HepG2 (cell line): ENCODE measurements around the gene ARHGEF26.

Experiments
- CAMTA2 ChIP-seq: sonication (generic); formaldehyde crosslinking; IDR thresholded peaks from 2 replicates; pipeline ENCODE4 v1.4.0; 2020; ENCODE audit warnings: mild to moderate bottlenecking, missing genetic modification reagents, borderline replicate concordance
- CTCF ChIP-seq: sonication (generic); formaldehyde crosslinking; IDR thresholded peaks from 2 replicates; pipeline ENCODE4 v1.5.0; 2020; ENCODE audit warnings: mild to moderate bottlenecking, missing genetic modification reagents, moderate library complexity
- EP300 ChIP-seq, 3 experiments: sonication (generic) in 1 of 3; formaldehyde crosslinking in 1 of 3; IDR thresholded peaks; 2 replicates each; pipeline versions ENCODE4 v1.5.1 to v1.6.1; 2011 to 2020; ENCODE audit warnings: low read depth in 2 of 3, low read length in 2 of 3, borderline replicate concordance in 1 of 3, improper control_type of control experiment in 1 of 3, mild to moderate bottlenecking in 1 of 3, missing genetic modification reagents in 1 of 3, moderate library complexity in 1 of 3
- NFYB ChIP-seq: sonication (generic); formaldehyde crosslinking; IDR thresholded peaks from 2 replicates; pipeline ENCODE4 v1.4.0; 2020; ENCODE audit warnings: missing genetic modification reagents
- POLR2A ChIP-seq, 2 experiments: IDR thresholded peaks; 2 replicates each; pipeline ENCODE4 v1.6.1; 2011; ENCODE audit warnings: low read depth in 2 of 2, low read length in 2 of 2, mild to moderate bottlenecking in 1 of 2, moderate library complexity in 1 of 2; ENCODE audit not compliant: insufficient read depth in 1 of 2
- TEAD2 ChIP-seq: sonication (generic); formaldehyde crosslinking; IDR thresholded peaks from 2 replicates; pipeline ENCODE4 v1.9.0; 2021; ENCODE audit warnings: missing genetic modification reagents
- TRIM24 ChIP-seq: sonication (generic); formaldehyde crosslinking; IDR thresholded peaks from 2 replicates; pipeline ENCODE4 v1.8.0; 2022; ENCODE audit warnings: mild to moderate bottlenecking, missing genetic modification reagents
- ZFYVE20 ChIP-seq: sonication (generic); formaldehyde crosslinking; IDR thresholded peaks from 2 replicates; pipeline ENCODE4 v1.8.0; 2023; ENCODE audit warnings: low read depth, mild to moderate bottlenecking, moderate library complexity, missing genetic modification reagents, borderline replicate concordance
- ZNF468 ChIP-seq: sonication (generic); formaldehyde crosslinking; IDR thresholded peaks from 2 replicates; pipeline ENCODE4 v1.8.0; 2022; ENCODE audit warnings: mild to moderate bottlenecking, moderate library complexity, missing genetic modification reagents
- ZNF883 ChIP-seq: sonication (generic); formaldehyde crosslinking; IDR thresholded peaks from 2 replicates; pipeline ENCODE4 v1.5.1; 2020; ENCODE audit warnings: mild to moderate bottlenecking, missing genetic modification reagents; ENCODE audit errors: not compliant biosample characterization

DNA sequence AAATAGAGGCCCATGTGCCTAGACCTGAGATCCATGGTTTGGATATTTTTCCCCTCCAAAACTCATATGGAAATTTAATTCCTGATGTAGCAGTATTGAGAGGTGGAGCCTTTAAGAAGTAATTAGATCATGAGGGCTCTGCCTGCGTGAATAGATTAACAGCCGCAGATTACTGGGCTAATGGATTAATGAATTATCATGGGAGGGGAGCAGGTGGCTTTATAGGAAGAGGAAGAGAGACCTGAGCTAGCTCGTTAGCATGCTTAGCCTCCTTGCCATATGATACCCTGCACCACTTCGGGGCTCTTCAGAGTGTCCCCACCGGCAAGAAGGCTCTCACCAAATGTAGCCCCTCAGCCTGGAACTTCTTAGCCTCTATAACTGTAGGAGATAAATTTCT lies 15.8 kb downstream of the ARHGEF26 start:
- no peak for TF ChIP-seq POLR2A (IDR thresholded peaks at IDR 0.05; ENCODE audit: insufficient read depth in 1 of 2, low read depth in 2 of 2, low read length in 2 of 2)
- TF ChIP-seq TRIM24 (CRISPR knock-in tag), result no peak
- no peak for TF ChIP-seq CTCF (CRISPR knock-in tag)
- TF ChIP-seq ZNF468, result no peak
- TF ChIP-seq EP300 (IDR thresholded peaks at IDR 0.05; ENCODE audit: low read depth in 2 of 2, low read length in 2 of 2), result no peak
- no peak for TF ChIP-seq EP300 (CRISPR knock-in tag; IDR thresholded peaks at IDR 0.05; ENCODE audit: borderline replicate concordance)
- TF ChIP-seq NFYB (CRISPR knock-in tag), result no peak
- TF ChIP-seq TEAD2 (CRISPR knock-in tag), result no peak
- TF ChIP-seq ZFYVE20 (CRISPR knock-in tag), result no peak
- no peak for TF ChIP-seq ZNF883
- no peak for TF ChIP-seq CAMTA2 (CRISPR knock-in tag)
